Measurements from ENCODE around the gene PLAU.
"Not testable (repeated sequence)": the region's sequence is repeated elsewhere in the genome, so short reads cannot be mapped to it uniquely, and the experiment has no call there.

Gene PLAU

DNA sequence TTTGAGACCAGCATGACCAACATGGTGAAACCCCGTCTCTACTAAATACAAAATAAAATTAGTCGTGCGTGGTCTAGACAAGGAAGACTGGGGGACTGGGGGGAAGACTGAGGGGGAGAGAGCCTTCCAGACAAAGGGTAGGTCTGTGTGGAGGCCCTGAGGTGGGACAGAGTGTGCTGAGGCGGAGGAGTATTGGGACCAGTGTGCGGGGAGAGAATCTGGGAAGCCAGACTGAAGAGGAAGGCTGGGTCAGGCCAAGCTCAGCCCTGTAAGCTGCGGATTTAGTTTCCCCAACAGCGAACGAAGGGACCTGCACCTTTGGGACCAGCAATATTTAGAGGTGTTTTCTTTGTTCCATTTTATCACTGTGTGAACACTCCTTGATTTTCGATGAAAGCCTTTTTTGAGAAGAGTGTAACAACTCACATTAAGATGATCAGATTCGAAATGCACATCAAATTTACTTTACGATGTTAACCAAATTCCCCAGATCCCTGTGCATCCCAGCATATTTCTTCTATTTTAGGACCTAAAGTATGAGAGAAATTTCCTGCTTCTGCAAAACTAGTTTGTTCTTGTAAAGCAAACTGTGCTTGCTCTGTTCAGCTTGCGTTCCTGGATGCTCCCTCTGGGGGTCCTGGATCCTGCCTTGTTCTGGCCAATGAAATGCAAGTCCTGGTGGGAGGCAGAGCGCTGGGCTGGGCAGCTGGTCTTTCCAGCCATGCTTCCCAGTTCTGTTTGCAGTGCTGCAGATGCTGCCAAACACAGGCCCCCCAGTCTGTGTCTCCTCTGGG is 39.4 kb downstream of the PLAU start:
- no peak for DNase-seq (ENCODE audit: low spot score)

DNA sequence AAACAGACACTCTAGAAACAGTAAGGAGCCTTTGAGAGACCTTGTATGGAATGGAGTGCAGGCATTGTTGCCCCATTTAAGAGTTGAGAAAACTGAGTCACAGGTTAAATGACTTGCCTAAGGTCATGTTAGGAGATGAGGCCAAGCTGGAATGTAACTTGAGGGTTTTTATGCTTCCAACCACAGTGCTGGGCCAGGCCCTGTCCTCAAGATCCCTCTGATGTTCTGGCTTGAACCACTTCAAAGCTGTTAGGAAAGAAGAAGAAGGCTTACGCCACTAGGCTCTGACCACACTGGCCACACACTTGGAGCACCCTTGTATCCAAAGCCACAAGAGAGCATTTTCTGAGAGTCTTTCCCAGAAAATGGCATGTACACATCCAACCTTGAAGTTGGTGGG is 42.7 kb downstream of the PLAU start:
- no peak for DNase-seq (ENCODE audit: low spot score)

DNA sequence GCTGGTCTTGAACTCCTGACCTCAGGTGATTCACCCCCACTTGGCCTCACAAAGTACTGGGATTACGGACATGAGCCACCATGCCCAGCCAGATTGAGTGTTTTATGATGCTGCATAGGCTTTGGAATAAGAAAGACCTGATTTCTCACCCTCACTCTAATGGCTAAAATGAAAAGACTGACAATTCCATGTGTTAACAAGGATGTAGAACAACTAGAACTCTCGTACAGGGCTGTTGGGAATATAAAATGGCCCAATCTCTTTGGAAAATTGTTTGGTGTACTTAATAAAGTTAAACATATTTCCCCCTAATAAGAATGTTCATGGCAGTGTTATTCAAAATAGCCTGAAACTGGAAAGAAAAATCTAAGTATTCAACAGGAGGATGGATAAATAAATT is 43.8 kb downstream of the PLAU start:
- DNase-seq (ENCODE audit: low spot score) = no peak

DNA sequence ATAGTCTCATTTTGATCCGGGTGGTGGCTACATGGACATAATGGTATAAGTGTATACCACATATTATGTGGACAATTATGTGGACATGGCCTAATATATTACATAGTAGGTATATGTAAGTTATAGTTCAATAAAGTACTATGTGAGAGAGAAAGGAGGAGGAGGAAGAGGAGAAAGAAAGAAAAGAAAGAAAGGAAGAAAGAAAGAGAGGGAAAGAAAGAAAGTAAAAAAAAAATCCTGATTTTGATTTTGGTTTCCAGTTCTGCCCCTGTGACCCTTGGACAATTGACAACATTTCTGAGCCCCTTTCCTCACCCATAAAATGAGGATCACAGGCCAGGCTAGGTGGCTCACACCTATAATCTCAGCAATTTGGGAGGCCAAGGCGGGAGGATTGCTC is 44.8 kb downstream of the PLAU start:
- no peak for DNase-seq (ENCODE audit: low spot score)

DNA sequence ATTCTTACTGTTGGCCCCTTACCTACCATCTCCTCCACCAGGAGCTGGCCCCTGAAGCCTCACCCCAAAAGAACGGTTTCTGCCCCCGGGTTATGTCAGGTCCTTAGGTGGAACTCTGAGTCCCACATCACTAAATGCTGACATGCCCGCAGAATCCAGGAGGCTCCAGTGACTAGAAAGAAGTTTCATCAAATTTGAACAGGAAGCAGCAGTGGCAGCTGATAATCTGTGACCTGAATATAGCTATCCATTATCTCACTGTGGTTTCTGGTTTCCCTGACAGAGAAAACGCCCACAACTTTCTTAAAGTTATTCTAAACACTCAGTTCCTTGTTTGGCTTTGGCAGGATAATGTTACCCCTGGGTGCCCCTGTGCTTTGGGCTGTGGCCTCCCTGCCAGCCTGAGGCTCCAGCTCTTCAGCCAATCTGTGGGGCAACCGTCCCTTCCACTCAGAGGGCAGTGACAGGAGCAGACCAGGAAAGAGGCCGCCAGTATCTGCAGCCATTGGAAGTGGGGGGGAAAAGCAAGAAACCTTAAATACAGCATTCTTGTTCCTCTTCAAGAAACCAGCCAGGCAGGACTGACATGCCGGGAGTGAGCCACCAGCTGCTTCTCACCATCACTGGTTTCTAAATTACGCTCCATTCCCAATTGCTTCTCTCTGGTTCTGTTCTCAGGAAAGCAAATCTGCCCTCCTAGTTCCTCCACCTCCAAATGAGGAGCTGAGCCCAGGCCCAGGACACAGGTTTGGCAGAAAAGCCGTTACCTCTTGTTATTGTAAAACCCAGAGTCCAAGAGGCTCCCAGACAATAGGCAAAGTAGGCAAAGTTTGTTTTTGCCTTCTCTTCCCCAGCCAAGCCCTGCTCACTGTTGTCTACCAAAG is 45.8 kb downstream of the PLAU start:
- no peak for DNase-seq (ENCODE audit: low spot score)

DNA sequence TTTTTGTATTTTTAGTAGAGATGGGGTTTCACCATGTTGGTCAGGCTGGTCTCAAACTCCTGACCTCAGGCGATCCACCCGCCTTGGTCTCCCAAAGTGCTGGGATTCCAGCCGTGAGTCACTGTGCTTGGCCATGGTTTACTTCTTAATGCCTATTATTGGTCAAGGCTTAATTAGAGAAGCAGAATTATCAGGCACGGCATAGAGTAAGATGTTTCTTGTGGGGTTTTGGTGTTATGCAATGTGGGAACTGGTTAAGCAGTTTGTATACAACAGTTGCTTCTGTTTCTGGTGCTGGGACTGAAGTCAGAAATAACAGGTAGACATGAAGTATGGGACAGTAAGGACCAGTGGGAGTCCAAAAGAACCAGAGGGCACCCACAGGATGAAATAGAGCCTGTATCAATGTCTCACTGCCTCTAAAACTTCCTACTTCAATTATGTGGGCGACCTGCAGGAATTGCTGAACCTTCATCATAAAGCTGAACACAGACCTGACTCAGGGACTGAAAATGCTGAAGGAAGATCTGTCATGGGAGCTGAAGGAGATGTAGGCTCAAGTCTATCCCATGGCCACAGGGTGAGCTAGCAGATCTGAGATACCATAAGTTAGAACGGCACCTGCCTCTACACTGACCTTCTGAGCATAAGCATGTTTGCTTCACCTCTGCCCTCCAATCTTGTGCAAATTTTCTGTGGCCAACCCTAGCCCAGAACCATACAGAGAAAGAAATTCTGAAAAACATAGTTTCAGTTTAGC is 48.7 kb downstream of the PLAU start:
- DNase-seq (ENCODE audit: low spot score) = no peak

DNA sequence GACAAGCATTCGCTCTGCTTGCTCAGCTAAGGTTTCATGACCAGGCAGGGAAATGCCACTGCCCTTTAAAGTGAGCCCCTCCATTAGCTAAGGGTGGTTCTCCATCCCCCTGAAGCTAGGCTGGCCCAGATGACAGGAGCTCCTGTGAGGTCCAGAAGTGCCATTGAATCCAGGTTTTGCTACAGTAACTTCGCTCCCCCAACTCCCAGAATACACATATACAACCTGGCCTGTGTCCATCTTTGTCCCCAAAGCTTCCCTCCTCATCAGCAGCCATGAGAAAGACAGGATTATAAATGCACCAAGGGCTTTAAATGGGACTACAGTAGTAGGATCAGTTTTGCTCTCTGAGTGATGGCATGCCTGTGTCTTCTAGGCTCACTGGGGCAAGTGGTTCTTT is 51.5 kb downstream of the PLAU start:
- DNase-seq (ENCODE audit: low spot score) = no peak

DNA sequence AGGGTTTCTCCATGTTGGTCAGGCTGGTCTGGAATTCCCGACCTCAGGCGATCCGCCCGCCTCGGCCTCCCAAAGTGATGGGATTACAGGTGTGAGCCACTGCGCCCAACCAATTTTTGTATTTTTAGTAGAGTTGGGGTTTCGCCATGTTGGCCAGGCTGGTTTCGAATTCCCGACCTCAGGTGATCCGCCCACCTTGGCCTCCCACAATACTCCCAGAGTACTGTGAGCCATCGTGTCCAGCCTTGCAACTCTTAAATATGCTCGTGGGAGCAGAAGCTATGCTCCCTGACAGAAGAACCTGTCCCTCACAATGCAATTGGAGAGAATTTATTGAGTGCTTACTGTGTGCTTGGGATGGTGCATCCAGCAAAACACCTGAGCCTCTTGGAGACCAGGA is 52.6 kb downstream of the PLAU start:
- DNase-seq (ENCODE audit: low spot score) = not testable (repeated sequence)

DNA sequence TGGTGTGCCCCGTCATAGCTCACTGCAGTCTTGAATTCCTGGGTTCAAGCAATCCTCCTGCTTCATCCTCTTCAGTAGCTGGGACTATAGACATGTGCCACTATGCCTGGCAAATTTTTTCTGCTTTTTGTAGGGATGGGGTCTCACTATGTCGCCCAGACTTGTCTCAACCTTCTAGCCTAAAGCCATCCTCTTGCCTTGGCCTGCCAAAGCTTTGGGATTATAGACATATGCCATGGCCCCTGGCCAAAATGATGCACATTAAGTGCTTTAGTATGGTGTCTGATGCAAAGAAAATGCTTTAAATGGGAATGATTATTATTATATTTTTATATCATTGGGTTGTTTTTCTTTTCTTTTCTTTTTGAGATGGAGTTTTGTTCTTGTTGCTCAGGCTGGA is 53.8 kb downstream of the PLAU start:
- no peak for DNase-seq (ENCODE audit: low spot score)

DNA sequence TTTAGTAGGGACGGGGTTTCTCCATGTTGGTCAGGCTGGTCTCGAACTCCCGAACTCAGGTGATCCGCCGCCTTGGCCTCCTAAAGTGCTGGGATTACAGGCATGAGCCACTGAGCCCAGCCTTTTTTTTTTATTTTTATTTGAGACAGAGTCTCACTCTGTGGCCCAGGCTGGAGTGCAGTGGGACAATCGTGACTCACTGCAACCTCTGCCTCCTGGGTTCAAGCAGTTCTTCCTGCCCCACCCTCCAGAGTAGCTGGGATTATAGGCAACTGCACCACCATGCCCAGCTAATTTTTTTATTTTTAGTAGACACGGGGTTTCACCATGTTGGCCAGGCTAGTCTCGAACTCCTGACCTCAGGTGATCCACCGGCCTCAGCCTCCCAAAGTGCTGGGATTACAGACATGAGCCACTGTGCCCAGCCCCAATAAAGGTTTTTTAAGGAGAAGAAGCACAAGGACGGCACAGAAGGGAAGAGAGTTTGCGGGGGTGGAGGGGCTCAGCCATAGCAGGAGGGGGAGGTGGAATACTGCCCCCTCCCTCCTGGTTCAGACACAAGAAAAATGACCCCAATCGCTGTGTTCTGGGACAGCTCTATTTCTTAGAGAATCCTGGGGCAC is 54.4 kb downstream of the PLAU start:
- not testable (repeated sequence) for DNase-seq (ENCODE audit: low spot score)

DNA sequence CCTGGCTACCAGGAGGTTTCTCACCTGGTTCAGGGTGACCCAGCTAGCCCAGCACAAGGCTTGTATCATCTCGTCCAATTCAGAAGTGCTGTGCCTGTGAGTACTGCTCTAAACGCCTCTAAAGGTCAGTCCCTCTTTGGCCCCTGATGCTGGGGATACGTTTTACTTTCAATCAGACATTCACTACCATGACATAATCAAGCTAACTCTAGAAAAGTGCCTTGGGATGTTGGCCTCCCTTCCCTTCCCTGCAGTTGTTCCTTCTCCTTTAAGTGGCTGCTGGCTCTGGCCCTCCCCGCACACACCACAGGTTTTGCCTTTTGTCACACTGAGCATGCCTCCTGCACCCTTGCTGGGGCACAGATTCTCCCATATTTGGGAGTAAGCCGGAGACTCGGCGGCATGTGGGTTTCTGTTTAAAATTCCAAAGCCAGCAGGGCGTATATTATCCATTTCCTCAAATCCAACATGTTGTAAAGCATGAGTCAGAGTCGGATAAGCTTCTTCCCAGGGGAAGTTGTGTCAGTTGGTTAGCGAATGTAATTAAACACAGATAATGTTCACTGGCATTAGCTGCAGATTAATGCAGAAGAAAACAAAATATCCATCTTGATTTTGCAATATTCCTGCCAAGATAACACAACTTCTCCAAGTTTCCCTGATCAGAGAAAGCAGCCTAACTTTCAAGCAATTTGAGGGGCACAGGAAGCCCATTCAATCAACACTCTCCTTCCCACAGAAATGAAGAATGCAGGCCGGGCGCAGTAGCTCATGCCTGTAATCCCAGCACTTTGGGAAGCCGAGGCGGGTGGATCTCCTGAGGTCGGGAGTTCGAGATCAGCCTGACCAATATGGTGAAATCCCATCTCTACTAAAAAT is 55.2 kb downstream of the PLAU start:
- peak; percentile 77 for DNase-seq (ENCODE audit: low spot score)

DNA sequence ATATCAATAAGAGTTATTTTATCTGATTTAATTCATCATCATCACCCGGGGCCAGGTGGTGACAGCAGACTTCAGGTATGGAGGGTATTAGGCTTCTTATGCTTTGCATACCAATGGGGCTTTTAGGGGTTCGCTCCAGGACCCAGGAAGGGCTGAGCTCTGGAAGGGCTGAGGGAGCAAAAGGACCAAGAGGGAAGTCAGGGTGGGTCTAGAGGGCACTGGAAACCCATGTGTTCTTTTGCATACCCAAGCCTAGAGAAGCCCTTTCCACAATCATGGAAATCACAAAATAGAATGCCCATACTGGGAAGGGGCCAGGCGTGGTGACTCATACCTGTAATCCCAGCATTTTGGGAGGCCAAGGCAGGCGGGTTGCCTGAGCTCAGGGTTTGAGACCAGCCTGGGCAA is 56.1 kb downstream of the PLAU start:
- no peak for DNase-seq (ENCODE audit: low spot score)
